Measurements from ENCODE around the gene COL16A1.

The COL16A1 gene

GRCh38 chr1:31705080-31705866, 1.5 kb upstream of the COL16A1 start:
- DNase-seq, result peak; percentile 76

- DNase-seq, result peak; percentile 5
These were observed 658 bp upstream of the COL16A1 start for GRCh38 chr1:31704271-31705079.

DNA sequence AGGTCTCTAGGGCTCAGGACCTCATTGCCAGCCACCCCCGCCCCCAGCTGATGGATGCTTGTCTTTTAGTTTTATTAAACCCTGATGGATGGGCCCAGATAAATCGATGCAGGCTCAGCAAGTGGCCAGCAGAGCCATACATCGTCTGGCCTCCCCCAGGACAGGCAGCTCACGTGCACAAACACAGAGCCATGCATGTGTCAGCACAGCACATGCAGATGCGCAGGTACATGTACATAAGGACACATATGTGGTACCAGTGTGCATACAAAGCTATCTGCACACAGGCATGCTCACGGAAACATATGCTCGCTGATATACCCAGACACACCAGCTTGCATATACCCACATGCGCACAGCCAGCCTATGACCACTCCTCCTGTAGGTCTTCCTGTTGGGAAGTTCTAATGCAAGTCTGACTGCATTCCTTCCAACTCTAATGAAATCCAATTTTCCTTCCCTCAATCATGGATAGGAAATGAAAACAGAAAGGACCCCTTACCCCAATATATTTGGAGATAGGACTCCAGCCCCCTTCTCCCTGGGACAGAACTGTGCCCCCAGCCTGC, 897 bp downstream of the COL16A1 start:
- DNase-seq, result no peak

DNA sequence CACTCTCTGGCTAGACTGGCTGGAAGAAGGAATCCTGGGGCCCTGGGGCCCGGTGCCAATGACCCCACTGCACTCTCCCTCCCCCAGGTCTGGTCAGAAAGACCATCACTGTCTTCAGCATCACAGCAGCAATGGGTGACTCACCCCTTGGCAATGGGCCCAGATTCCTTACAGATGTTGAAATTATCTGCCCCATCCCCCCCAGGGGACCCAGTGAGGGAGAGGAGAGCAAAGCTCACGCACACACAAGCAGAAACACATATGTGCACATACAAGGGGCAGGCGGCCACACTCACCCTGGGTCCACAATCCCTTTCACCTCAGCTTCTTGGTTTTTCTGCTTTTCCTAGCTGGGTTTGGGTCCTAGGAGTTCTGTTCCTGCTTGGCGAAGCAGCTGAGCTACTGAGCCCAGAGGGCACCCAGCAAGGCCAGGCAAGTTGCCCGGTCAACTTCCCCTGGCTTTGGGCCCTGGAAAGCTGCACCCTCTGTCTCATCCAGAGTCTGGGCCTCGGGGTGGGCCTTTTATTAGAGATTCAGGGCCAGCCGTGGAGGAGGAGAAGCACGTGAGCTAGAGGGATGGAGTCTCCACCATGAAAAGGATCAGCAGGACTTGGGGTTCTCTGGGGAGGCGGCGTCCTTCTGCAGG, 2.6 kb downstream of the COL16A1 start:
- peak; percentile 66 for DNase-seq

- no peak for DNase-seq
These were observed 3.2 kb downstream of the COL16A1 start for GRCh38 chr1:31700468-31701090.

- no peak for DNase-seq
These were observed 4.4 kb downstream of the COL16A1 start for GRCh38 chr1:31699341-31699891.

DNA sequence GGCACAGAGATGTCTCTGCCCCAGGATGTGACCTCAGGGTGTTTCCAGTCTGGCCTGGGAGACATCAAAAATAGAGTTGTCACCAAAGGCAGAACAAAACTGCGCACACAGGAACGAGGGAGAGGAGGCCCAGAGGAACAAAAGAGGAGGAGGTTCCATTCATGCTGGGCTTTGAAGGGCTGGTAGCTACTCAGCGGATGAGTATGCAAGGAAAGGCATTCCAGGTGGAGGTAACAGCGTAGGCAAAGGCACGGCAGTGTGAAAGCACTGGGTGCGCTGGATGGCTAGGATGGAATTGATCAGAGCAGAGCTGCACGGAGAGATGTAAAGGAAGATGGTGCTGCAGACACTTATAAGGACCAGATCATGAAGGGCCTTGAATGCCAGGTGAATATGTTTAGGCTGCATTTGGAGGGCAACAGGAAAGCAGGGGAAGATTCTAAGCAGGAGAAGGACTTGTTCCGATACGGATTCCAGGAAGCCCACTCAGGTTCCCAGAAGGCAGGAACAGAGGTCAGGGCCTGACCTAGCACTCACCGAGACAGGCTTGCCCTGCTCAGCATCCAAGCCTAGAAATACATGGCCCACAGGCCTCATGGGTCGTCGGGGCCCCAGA, 6.3 kb downstream of the COL16A1 start:
- DNase-seq, result no peak

DNA sequence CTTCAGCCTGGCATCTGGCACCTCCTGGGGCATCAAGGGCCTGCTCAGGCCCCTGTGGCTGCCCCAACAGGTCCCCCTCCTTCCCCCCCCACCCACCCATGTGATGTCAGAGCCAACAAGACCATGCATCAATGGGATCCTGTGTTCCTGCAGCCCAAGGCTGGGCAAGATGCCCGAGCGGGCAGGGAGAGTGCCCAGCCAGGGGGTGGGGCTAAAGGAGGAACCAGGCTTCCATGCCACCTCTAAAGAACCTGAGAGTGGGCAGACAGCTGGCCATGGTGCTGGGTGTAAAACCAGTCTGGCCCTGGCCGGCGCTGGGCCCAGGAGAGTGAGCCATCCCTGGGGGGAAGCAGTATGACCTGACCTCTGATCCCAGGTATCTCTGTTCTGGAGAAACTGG, 7.6 kb downstream of the COL16A1 start:
- no peak for DNase-seq

GRCh38 chr1:31695327-31695726, 8.5 kb downstream of the COL16A1 start:
- no peak for DNase-seq

DNA sequence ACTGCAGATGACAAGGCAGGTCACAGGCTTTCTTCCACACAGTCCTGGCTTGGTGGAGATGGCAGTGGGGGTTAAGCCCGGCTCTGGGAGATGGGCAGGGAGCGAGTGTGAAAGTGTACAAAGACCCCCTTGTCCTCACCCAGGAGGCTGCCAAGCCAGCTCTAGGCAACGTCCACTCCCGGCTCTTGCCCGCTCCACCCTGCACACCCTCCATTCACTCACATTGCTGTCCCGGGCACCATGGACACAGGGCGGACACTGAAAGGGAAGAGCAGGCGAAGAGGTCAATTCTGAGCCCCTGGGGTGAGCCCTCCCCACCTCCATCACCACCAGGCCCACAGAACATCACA, 8.9 kb downstream of the COL16A1 start:
- no peak for DNase-seq

DNA sequence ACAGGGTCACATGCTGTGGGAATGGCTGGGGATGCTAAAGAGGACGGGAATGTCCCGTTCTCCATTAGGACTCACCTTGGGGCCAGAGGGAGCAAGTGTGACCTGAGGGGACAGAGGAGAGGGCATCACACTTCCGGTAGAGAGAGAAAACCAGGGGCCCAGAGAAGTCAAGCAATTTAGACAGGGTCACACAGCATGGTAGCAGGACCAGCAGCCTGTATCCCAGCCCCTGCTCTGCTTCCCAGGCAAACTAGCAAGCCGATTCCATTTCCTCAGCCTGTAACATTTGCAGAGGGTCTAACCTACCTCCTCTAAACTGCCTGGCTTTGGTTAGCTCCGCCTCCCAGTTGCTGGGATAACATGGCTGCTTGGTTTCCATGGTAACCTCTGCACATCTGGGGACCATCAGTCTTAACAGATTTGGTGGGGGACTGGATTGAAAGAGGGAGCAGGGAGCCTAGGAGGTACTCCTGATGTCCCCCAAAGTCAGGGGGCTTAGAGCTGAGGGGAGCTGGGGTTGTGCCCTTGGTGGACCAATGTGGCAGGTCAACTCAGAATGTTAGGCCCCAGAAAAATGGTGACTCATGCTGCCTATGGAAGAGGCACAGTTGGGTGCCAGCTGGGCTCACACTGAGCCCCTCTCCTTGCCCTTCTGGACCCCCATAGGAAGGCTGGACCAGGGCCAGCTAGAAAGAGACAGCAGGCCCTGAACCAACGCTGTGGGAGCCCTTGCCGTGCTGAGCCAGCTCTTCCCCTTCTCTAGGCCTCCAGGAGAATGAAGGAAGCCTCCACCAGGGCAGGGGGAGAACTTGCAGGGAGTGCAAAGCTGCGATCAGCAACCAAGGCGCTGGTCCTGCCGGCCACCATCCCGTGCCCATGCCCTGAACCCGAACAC, 9.5 kb downstream of the COL16A1 start:
- DNase-seq, result peak; percentile 19

GRCh38 chr1:31693231-31693630, 10.6 kb downstream of the COL16A1 start:
- no peak for DNase-seq

GRCh38 chr1:31691951-31692350, 11.9 kb downstream of the COL16A1 start:
- no peak for DNase-seq

DNA sequence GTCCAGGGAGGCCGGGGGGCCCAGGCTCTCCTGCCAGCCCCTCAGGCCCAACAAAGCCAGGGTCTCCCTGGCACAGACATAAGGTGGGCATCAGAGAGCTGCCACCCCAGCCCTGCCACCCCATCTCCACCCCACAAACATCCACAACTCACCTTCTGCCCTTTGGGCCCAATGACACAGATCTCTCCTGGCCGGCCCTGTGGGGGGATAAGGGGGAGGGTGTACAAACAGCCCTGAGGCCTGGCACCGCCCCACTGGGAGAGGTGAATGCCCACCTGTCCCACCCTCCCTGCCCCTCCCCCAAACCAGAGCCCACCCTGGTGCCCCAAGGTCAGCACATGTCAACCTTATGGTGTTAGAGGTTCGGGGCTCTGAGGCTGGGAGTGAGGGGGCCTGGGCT, 12.4 kb downstream of the COL16A1 start:
- DNase-seq, result no peak

GRCh38 chr1:31690921-31691320, 12.9 kb downstream of the COL16A1 start:
- DNase-seq, result no peak

DNA sequence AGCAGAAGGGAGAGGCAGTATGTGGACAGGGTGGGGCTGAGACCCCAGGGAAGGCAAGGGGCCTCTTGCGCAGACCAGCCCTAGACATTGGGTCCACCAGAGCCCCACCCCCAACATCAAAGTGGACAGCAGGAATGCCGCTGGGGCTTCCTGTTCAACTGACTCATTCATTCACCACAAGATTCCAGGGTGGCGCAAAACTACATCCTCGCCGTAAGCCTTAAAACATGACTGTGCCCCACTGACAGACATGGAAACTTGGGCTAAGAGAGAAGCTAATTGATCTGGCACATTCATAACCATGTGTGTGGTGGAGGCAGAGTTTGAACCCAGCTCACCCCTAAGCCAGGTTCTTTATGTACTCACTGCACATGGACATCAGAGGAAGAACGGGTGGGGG, 14.0 kb downstream of the COL16A1 start:
- DNase-seq, result no peak

DNA sequence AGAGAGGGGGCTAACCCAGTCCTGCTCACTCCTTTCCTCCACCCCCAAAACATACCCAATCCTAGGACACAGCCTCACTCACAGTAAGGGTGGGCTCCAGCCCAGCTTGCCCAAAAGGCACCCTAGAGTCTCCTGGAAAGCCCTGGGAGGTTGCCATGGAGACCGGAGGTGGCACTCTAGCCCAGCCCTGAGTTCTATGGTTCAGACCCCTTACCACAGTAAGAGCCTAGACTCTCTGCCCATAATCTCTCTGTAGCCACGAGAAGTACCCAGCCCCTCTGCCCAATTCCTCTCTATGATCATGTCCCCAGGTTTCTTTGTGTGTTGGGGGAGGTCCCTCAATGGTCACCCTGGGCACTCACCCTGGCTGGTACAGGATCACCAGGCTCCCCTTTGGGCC, 14.4 kb downstream of the COL16A1 start:
- no peak for DNase-seq

GRCh38 chr1:31688233-31688918, 15.4 kb downstream of the COL16A1 start:
- DNase-seq, result no peak

- DNase-seq, result no peak
These were observed 16.2 kb downstream of the COL16A1 start for GRCh38 chr1:31687601-31688000.

- DNase-seq, result no peak
These were observed 18.0 kb downstream of the COL16A1 start for GRCh38 chr1:31685795-31686194.

DNA sequence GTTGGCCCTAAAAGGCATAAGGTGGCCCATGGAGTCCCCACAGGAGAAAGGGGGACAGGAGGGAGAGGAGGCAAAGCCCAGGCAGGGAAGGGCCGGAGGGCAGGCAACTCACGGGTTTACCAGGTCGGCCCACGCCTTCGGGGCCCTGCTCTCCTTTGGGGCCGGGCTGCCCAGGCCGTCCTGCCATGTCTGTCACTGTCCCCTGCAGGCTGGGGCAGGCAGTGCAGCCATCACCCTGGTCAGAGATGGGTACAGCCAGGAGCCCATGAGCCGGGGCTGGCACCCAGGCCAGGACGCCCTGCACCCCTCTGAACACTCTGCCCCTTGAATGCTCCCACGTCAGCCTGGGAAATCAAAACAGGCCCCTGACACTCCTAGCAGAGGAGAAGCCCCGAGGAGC, 19.8 kb downstream of the COL16A1 start:
- peak; percentile 38 for DNase-seq

Measured in hematopoietic multipotent progenitor cell treated with erythropoietin and hydrocortisone succinate and interleukin-3 and kit ligand, for 6 days (in vitro differentiated cells).